Measurements from ENCODE around the gene ZPBP.

The ZPBP gene

DNA sequence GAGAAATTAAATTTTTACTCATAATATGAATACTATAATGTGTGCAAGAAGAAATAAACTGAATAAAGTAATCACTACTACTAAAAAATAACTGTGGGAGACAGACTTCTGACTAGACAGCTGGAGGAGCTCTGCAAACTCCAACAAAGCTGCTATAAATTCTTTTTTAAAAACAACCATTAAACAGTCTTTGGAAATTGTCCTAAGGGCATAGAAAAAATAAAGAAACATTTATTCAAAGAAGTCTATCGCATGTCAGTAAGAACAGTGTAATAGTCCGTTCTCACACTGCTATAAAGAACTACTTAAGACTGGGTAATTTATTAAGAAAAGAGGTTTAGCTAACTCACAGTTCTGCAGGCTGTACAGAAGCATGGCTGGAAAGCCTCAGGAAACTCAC lies 56.0 kb downstream of the ZPBP start:
- DNase-seq: no peak

DNA sequence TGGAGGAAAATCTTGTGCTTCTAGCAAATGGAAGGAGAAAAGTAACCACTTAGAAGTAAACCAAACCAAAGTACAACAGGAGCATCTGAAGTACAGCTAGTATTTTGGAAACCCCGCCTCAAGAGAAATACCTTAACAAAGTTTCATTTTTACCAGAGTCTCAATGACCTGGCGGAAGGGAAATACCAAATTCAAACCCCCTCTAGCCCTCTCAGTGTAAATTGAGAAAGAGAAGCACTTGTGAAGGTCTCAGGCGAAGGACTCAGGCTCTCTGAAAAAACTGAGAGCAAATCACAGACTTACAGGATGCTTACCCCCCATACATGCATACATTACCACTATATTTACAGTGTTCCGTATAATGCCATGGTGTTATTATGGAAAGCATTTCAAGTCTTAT lies 70.1 kb downstream of the ZPBP start:
- no peak for DNase-seq

- no peak for DNase-seq
Measured at GRCh38 chr7:50022451-50022850, 70.6 kb downstream of the ZPBP start.

- DNase-seq: no peak
Measured at GRCh38 chr7:49995681-49996080, 97.4 kb downstream of the ZPBP start.

GRCh38 chr7:49986191-49986590 lies 106.9 kb downstream of the ZPBP start:
- no peak for DNase-seq

DNA sequence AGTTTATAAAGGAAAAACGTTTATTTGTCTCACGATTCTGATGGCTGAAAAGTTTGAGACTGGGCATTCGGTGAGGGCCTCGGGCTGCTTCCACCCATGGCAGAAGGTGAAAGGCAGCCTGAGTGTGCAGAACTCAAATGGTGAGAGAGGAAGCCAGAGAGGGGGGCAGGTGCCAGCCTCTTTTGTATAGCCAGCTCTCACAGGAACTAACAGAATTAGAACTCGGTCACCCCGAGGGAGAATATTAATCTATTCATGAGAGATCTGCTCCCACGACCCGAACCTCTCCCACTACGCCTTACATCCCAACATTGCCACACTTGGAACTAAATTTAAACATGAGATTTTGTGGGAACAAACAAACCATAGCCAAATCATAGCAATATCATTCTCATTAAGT lies 112.6 kb downstream of the ZPBP start:
- peak; percentile 50 to 72 for DNase-seq

DNA sequence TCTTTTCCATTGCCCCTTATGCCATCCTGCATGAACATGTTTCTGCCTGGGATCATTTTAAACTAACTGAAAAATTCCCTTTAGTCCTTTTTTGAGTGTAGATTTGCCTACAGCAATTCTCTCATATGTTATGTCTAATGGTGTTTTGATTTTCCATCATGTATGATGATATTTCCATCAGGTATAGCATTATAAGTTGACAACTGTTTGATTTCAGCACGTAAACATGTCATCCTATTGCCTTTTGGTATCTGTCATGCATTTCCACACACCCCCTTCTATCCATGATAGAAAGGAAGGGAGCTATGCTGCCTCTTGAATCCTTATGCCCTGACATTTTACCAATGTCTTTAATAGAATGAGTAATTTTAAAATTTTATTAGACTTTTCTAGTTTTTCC lies 116.8 kb downstream of the ZPBP start:
- no peak for DNase-seq

GRCh38 chr7:49974035-49974434 lies 119.0 kb downstream of the ZPBP start:
- DNase-seq: no peak

DNA sequence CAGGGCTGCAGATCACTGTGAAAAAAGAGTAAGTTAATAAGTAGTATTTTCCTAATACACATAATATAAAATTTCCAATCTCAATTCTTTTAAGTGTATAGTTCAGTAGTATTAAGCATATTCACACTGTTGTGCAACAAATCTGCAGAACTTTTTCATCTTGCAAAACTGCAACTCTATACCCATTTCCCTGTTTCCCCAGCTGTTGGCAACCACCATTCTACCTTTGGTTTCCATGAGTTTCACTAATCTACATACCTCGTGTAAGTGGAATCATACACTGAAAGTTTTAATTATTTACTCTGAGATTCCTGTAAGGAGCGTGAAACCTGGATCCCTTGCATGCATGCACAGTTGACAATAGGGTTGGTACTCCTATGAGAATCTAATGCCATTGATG lies 155.4 kb downstream of the ZPBP start:
- no peak for DNase-seq

DNA sequence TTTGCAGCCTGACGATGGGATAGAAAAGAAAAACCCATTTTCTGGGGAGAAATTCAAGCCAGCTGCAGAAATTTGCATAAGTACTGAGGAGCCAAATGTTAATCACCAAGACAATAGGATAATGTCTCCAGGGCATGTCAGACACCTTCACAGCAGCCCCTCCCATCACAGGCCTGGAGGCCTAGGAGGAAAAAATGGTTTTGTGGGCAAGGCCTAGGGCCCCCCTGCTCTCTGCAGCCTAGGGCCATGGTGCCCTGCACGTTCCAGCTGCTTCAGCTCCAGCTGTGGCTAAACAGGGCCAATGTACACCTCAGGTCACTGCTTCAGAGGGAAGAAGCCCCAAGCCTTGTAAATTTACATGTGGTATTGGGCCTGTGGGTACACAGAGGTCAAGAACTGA lies 161.4 kb downstream of the ZPBP start:
- no peak for DNase-seq

DNA sequence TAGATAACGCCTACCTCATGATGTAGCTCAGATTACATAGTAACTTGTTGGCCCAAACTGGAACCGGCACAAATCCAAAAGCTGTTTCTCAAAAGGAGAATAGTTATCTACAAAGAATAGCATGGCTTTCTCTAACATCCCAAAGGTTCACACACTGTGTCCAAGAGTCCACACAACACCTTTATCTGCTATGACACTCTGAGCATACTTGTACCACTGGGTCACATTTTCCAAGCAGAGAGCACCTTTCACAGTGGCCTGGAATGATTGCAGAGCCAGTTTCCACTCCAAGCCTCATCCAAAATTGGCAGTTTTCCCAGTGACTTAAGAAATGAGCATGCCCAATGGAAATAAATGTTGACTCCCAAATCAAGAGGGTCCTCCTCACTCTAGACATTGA lies 164.3 kb downstream of the ZPBP start:
- no peak for DNase-seq

GRCh38 chr7:49927631-49928030 lies 165.4 kb downstream of the ZPBP start:
- no peak for DNase-seq

DNA sequence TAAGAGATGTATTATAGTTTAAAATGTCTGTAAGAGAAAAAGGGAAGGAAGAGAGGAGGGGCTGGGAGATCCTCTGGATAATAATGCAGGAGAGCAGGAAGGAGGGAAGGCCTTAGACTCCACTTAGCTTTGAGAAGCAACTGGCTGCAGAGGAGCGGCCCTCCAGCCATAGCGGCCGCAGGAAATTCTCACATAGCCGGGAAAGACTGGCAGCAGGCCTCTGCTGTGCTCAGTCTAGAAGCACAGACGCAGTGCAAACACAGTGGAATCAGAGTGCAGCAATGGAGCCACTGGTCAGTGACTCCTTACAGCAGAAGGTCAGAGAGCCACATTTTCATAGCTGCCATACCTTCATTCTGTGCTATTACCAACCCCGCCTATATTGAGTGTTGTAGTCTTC lies 166.3 kb downstream of the ZPBP start:
- DNase-seq: no peak

GRCh38 chr7:49911909-49912308 lies 181.1 kb downstream of the ZPBP start:
- DNase-seq: no peak

GRCh38 chr7:49894543-49894942 lies 198.5 kb downstream of the ZPBP start:
- DNase-seq: no peak

DNA sequence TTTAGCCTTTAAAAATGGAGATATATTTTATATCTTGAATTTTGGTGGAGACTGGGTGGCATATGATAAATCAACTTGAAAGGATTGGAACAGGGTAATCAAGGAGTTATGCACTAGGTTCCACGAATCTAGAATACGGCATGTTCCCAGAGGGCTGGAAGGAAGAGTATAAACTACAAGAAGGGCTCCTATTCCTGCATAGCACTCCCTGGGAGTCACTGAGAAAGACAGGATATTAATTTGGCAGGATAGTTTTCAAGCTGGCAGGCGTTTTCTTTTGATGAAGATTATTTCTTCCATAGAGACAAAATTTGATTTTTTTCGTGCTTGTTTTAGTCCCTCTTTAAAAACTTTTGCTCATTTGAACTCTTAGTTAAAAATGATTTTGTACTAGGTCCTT lies 199.9 kb downstream of the ZPBP start:
- no peak for DNase-seq

- no peak for DNase-seq
Measured at GRCh38 chr7:49892481-49892880, 200.6 kb downstream of the ZPBP start.
